Mammary epithelial cell (primary cell): ENCODE measurements around the gene ZNF462.

Experiments used
- EZH2 ChIP-seq: IDR thresholded peaks from 2 replicates; pipeline ENCODE4 v1.6.1; 2012; ENCODE audit warnings: low read length, inconsistent platforms, borderline replicate concordance
- TF ChIP-seq, protein P1 (sequence below), 2 donors: IDR thresholded peaks in 1 of 2; conservative IDR thresholded peaks in 1 of 2; 2 replicates each; pipeline ENCODE4 v1.5.1; 2011 to 2012; ENCODE audit warnings: inconsistent platforms in 2 of 2, low read length in 2 of 2, mild to moderate bottlenecking in 2 of 2, control low read depth in 1 of 2, low read depth in 1 of 2; ENCODE audit not compliant: insufficient read depth in 1 of 2; ENCODE audit errors: extremely low read depth in 1 of 2

DNA sequence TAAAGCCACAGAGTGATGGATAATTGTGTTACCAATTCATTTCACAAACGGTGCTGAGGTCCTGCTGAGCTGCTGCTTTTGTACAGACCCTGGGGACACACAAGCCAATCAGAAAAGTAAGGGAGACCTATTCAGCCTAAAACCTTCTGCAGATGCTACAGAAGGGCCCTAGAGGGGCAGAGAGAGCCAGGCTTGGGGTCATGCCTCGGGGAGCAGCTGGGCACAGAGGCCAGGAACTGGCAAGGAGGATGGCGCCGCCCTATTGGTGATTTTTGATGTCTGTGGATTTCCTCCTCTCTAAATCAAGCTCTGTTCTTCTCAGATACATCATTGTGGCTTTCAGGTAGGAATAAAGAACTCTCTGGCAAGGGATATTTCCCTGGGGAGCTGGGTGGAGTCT, 181.9 kb downstream of the ZNF462 start:
- TF ChIP-seq, protein P1, sequence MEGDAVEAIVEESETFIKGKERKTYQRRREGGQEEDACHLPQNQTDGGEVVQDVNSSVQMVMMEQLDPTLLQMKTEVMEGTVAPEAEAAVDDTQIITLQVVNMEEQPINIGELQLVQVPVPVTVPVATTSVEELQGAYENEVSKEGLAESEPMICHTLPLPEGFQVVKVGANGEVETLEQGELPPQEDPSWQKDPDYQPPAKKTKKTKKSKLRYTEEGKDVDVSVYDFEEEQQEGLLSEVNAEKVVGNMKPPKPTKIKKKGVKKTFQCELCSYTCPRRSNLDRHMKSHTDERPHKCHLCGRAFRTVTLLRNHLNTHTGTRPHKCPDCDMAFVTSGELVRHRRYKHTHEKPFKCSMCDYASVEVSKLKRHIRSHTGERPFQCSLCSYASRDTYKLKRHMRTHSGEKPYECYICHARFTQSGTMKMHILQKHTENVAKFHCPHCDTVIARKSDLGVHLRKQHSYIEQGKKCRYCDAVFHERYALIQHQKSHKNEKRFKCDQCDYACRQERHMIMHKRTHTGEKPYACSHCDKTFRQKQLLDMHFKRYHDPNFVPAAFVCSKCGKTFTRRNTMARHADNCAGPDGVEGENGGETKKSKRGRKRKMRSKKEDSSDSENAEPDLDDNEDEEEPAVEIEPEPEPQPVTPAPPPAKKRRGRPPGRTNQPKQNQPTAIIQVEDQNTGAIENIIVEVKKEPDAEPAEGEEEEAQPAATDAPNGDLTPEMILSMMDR (conservative IDR thresholded peaks at IDR 0.05 in 1 of 2, IDR thresholded peaks at IDR 0.05 in 1 of 2; ENCODE audit: extremely low read depth in 1 of 2, insufficient read depth in 1 of 2, low read depth in 1 of 2, low read length in 2 of 2), result peak; percentile 30 to 42
- TF ChIP-seq EZH2, result no peak
